ENCODE data around the gene TLCD5.

GRCh38 chr11:120337355-120338106 lies 12.4 kb downstream of the TLCD5 start:
- TF ChIP-seq CTCF (IDR thresholded peaks at IDR 0.05) (no peak), POLR2A (IDR thresholded peaks at IDR 0.05) (no peak)

Data from right lobe of liver (tissue), 4 donors.